Activated naive CD8-positive, alpha-beta T cell treated with anti-CD3 and anti-CD28 coated beads, Interleukin-2, amount 10 ng/mL, durations not matched to agents 7 days and 5 days (primary cell): ENCODE data around the gene LCN12. TPM values are rescaled to one million over a fixed set of nuclear protein-coding genes. Genes with fewer than 3 reads are reported as not detected.
A peak's percentile ranks its signal among the peaks of the same experiment; 100 is the strongest.

ENCODE experiments used
- ATAC-seq: fragments of 150-1000 bp; cut with Tn5 transposase; one replicate; pipeline ENCODE4 v1.10.0; 2021; ENCODE audit warnings: low read depth, moderate library complexity
- POLR2A ChIA-PET: fragments of 350-600 bp; sonication (Branson Sonifier 250); formaldehyde crosslinking; loops from one replicate; lab custom pipeline; 2021; ENCODE audit warnings: antibody characterized with exemption; lab: Charles Lee
- DNase-seq: peaks from one replicate; pipeline ENCODE4 v3.0.0; 2021
- H3K27ac Mint-ChIP-seq: one replicate; pipeline ENCODE4 v1.8.0; 2022; ENCODE audit warnings: mild to moderate bottlenecking, mixed read lengths
- H3K27me3 Mint-ChIP-seq: one replicate; pipeline ENCODE4 v1.8.0; 2022; ENCODE audit warnings: mild to moderate bottlenecking, moderate library complexity, mixed read lengths
- H3K36me3 Mint-ChIP-seq: one replicate; pipeline ENCODE4 v1.8.0; 2021; ENCODE audit warnings: mild to moderate bottlenecking, mixed read lengths
- H3K4me1 Mint-ChIP-seq: one replicate; pipeline ENCODE4 v1.8.0; 2021; ENCODE audit warnings: mixed read lengths
- H3K4me3 Mint-ChIP-seq: one replicate; pipeline ENCODE4 v1.8.0; 2022; ENCODE audit warnings: mild to moderate bottlenecking, moderate library complexity, mixed read lengths
- H3K9me3 Mint-ChIP-seq: one replicate; pipeline ENCODE4 v1.8.0; 2021; ENCODE audit warnings: mixed read lengths
- total RNA-seq, 2 experiments: library from RNA; stranded (reverse); gene quantifications; one replicate each; pipeline ENCODE4 v1.2.3, GENCODE V29; 2021

The LCN12 gene
- total RNA-seq, 2 experiments from 2014 or later = 0.91 to 1.1 TPM

- POLR2A ChIA-PET = no interaction called here
- no peak overlapping the region for H3K4me3 Mint-ChIP-seq
- H3K27ac Mint-ChIP-seq = no peak overlapping the region
Observed at GRCh38 chr9:136979769-136980587, 27.9 kb downstream of the LCN12 start.

GRCh38 chr9:136980669-136981478 is 28.8 kb downstream of the LCN12 start:
- peaks cover 2% of the 10 kb centered on the region for H3K4me1 Mint-ChIP-seq
- no peak overlapping the region for H3K27ac Mint-ChIP-seq
- DNase-seq = no peak
- H3K4me3 Mint-ChIP-seq = no peak overlapping the region
- no peaks in the 10 kb centered on the region for H3K9me3 Mint-ChIP-seq
- no peak for ATAC-seq
- no peaks in the 10 kb centered on the region for H3K36me3 Mint-ChIP-seq
- peaks cover 13% of the 10 kb centered on the region for H3K27me3 Mint-ChIP-seq
- POLR2A ChIA-PET = no interaction called here

More at GRCh38 chr9:136979769-136980587, 27.9 kb downstream of the LCN12 start:
- ATAC-seq = no peak
- no peak for DNase-seq
- peaks cover 13% of the 10 kb centered on the region for H3K27me3 Mint-ChIP-seq
- H3K36me3 Mint-ChIP-seq = no peaks in the 10 kb centered on the region
- peaks cover 7% of the 10 kb centered on the region for H3K4me1 Mint-ChIP-seq
- no peaks in the 10 kb centered on the region for H3K9me3 Mint-ChIP-seq

- H3K36me3 Mint-ChIP-seq = no peaks in the 10 kb centered on the region
- no peak overlapping the region for H3K27ac Mint-ChIP-seq
- no peak for DNase-seq
- peaks cover 20% of the 10 kb centered on the region for H3K27me3 Mint-ChIP-seq
- ATAC-seq = no peak
- no peak overlapping the region for H3K4me3 Mint-ChIP-seq
- peaks cover 2% of the 10 kb centered on the region for H3K4me1 Mint-ChIP-seq
- POLR2A ChIA-PET = interaction anchor here (1.1 to 1.6 kb wide), 2 partner anchors 11 to 147 kb away, joined by 5 to 6 read pairs; partner anchors contain the start of gene PAXX
- H3K9me3 Mint-ChIP-seq = no peaks in the 10 kb centered on the region
Observed at GRCh38 chr9:136981588-136982231, 29.6 kb downstream of the LCN12 start.

- H3K9me3 Mint-ChIP-seq = no peaks in the 10 kb centered on the region
- H3K4me3 Mint-ChIP-seq = no peak within 1 kb of the TSS
- POLR2A ChIA-PET = interaction anchor here (1.1 to 1.6 kb wide), 2 partner anchors 10 to 148 kb away, joined by 5 to 6 read pairs; partner anchors contain the start of gene PAXX
Observed at GRCh38 chr9:136982232-136983051, 30.4 kb downstream of the LCN12 start, which contains the start of gene LCNL1. Gene LCNL1, plus strand, starts transcription at chr9:136982993. Its CDS starts 594 bp downstream, at chr9:136983587.

GRCh38 chr9:136983167-136983566 is 31.1 kb downstream of the LCN12 start:
- Mint-ChIP-seq H3K27ac (no peak overlapping the region), H3K27me3 (peaks cover 30% of the 10 kb centered on the region), H3K4me1 (peaks cover 3% of the 10 kb centered on the region), H3K4me3 (no peak overlapping the region), H3K36me3 (no peaks in the 10 kb centered on the region), H3K9me3 (no peaks in the 10 kb centered on the region)
- ATAC-seq (no peak), DNase-seq (no peak)
- POLR2A ChIA-PET = no interaction called here

More at GRCh38 chr9:136982232-136983051, 30.4 kb downstream of the LCN12 start, which contains the start of gene LCNL1:
- Mint-ChIP-seq H3K4me1 (peaks cover 2% of the 10 kb centered on the region), H3K36me3 (no peaks in the 10 kb centered on the region), H3K27me3 (peaks cover 25% of the 10 kb centered on the region), H3K27ac (no peak within 1 kb of the TSS)
- DNase-seq (no peak), ATAC-seq (no peak)

GRCh38 chr9:136983656-136984314 is 31.7 kb downstream of the LCN12 start:
- POLR2A ChIA-PET = no interaction called here
- DNase-seq (no peak), ATAC-seq (no peak)
- no peaks in the 10 kb centered on the region for H3K36me3 Mint-ChIP-seq
- H3K9me3 Mint-ChIP-seq = no peaks in the 10 kb centered on the region
- H3K4me3 Mint-ChIP-seq = no peak overlapping the region
- peaks cover 31% of the 10 kb centered on the region for H3K27me3 Mint-ChIP-seq
- H3K4me1 Mint-ChIP-seq = peaks cover 3% of the 10 kb centered on the region
- no peak overlapping the region for H3K27ac Mint-ChIP-seq

GRCh38 chr9:136984464-136985026 is 32.5 kb downstream of the LCN12 start:
- no peak for ATAC-seq

GRCh38 chr9:136985027-136985602 is 33.0 kb downstream of the LCN12 start:
- peaks cover 3% of the 10 kb centered on the region for H3K4me1 Mint-ChIP-seq
- DNase-seq = no peak
- no peaks in the 10 kb centered on the region for H3K9me3 Mint-ChIP-seq
- ATAC-seq = peak; percentile 23
- no peaks in the 10 kb centered on the region for H3K36me3 Mint-ChIP-seq
- no peak overlapping the region for H3K27ac Mint-ChIP-seq
- H3K27me3 Mint-ChIP-seq = peaks cover 41% of the 10 kb centered on the region
- no peak overlapping the region for H3K4me3 Mint-ChIP-seq
- POLR2A ChIA-PET = no interaction called here

More at GRCh38 chr9:136984464-136985026, 32.5 kb downstream of the LCN12 start:
- POLR2A ChIA-PET = no interaction called here
- no peak for DNase-seq
- H3K4me1 Mint-ChIP-seq = peaks cover 3% of the 10 kb centered on the region
- no peak overlapping the region for H3K27ac Mint-ChIP-seq
- H3K4me3 Mint-ChIP-seq = no peak overlapping the region
- H3K36me3 Mint-ChIP-seq = no peaks in the 10 kb centered on the region
- no peaks in the 10 kb centered on the region for H3K9me3 Mint-ChIP-seq
- H3K27me3 Mint-ChIP-seq = peaks cover 36% of the 10 kb centered on the region

GRCh38 chr9:136985853-136986252 is 33.8 kb downstream of the LCN12 start:
- Mint-ChIP-seq H3K9me3 (no peaks in the 10 kb centered on the region), H3K36me3 (no peaks in the 10 kb centered on the region), H3K4me3 (no peak overlapping the region), H3K27ac (no peak overlapping the region), H3K27me3 (peaks cover 42% of the 10 kb centered on the region), H3K4me1 (peaks cover 3% of the 10 kb centered on the region)
- ATAC-seq (no peak), DNase-seq (no peak)
- POLR2A ChIA-PET = no interaction called here

- H3K36me3 Mint-ChIP-seq = peaks cover 2% of the 10 kb centered on the region
- peaks cover 39% of the 10 kb centered on the region for H3K27me3 Mint-ChIP-seq
- H3K4me3 Mint-ChIP-seq = no peak overlapping the region
- no peak overlapping the region for H3K27ac Mint-ChIP-seq
- H3K4me1 Mint-ChIP-seq = peaks cover 14% of the 10 kb centered on the region
- no peaks in the 10 kb centered on the region for H3K9me3 Mint-ChIP-seq
- DNase-seq (no peak), ATAC-seq (no peak)
- POLR2A ChIA-PET = no interaction called here
Observed at GRCh38 chr9:136988872-136989271, 36.8 kb downstream of the LCN12 start.

GRCh38 chr9:136990242-136990911 is 38.3 kb downstream of the LCN12 start:
- Mint-ChIP-seq H3K9me3 (no peaks in the 10 kb centered on the region), H3K4me1 (peaks cover 13% of the 10 kb centered on the region), H3K27me3 (peaks cover 31% of the 10 kb centered on the region), H3K4me3 (peak overlapping the region; percentile 29), H3K36me3 (peaks cover 2% of the 10 kb centered on the region), H3K27ac (no peak overlapping the region)
- ATAC-seq (no peak), DNase-seq (no peak)
- POLR2A ChIA-PET = no interaction called here
